Subcutaneous preadipocyte (primary cell): ENCODE data around the gene CREG2. TPM values are rescaled to one million over a fixed set of nuclear protein-coding genes. Genes with fewer than 3 reads are reported as not detected.

ENCODE experiments used
- small RNA-seq: library from RNA; depleted of rRNA; stranded (forward); fragments of <200 nt; gene quantifications from one replicate; pipeline ENCODE3, GENCODE V24; 2012
- total RNA-seq: library from RNA; depleted of rRNA; stranded (reverse); fragments of >200 nt; gene quantifications from 2 replicates; pipeline ENCODE4 v1.2.3, GENCODE V29; 2012

CREG2 gene
- under 0.01 and 0.78 TPM in 2 replicates for total RNA-seq

GRCh38 chr2:101387151-101387834 lies at the start of gene CREG2:
TSS of gene CREG2 (minus strand) at chr2:101387503. CDS start at chr2:101387457, 46 bp downstream.

GRCh38 chr2:101308432-101309210 lies 78.7 kb downstream of the CREG2 start, which contains the start of gene RNF149:
TSS of gene RNF149 (minus strand) at chr2:101308701. CDS start at chr2:101308588, 113 bp downstream.

Small RNA genes lying within 50 kb of the gene (small RNA-seq; reads per million reads assigned to genes)
- not detected for gene MIR5696

Other genes starting within 250 kb of the CREG2 start
- 73.9 and 106 TPM in 2 replicates for gene TBC1D8, start 236.1 kb downstream of the CREG2 start, total RNA-seq
- gene CNOT11, start 134.6 kb downstream of the CREG2 start, total RNA-seq = 36.7 and 54.0 TPM in 2 replicates
- 43.4 and 51.4 TPM in 2 replicates for gene RNF149, start 78.8 kb downstream of the CREG2 start, total RNA-seq
- gene RFX8, start 87.6 kb upstream of the CREG2 start, total RNA-seq = 38.2 and 46.7 TPM in 2 replicates